Stimulated activated CD4-positive, alpha-beta T cell treated with anti-CD3 and anti-CD28 coated beads, TNF-alpha, amount 100 ng/mL, for 4 hours (primary cell): ENCODE measurements around the gene ATP7A.
"Not testable (repeated sequence)": the region's sequence is repeated elsewhere in the genome, so short reads cannot be mapped to it uniquely, and the experiment has no call there.

ENCODE experiments used
- DNase-seq, 3 experiments: peaks; one replicate each; pipeline ENCODE4 v3.0.0-alpha.2; 2020; ENCODE audit warnings: low read depth in 3 of 3

ATP7A gene

DNA sequence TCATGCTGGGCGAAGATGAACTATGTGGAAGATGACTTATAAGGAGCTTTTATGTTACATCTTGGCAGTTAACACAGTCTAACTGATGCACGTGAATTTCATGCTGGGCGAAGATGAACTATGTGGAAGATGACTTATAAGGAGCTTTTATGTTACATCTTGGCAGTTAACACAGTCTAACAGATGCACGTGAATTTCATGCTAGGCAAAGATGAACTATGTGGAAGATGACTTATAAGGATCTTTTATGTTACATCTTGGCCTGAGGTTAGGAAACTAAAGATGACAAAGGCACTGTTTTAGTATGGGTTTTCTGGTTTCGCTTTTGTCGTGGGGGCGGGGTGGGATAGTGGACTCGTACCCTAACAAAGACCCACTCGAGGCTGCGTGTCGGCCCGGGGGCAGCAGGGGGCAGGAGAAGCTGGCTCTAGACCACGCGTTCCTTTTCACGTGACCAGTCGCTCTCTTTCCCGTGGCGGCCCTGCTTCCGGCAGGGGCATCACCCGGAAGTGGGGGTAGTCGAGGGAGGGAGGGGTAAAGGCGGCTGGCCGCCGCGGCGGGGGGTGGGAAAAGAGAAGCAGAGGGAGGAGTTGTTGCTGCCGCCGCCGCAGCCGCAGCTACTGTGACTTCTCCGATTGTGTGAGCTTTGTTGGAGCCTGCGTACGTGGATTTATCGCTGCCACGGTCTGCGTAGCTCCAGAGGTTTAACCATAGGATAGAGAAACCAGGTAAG, at the start of gene ATP7A:
TSS of gene ATP7A (plus strand) at position 586 of the 733 bp plus-strand sequence. CDS start 60,949 bp downstream, outside the sequence.
- DNase-seq, result peak; percentile 60 to 85 (median 81)

DNA sequence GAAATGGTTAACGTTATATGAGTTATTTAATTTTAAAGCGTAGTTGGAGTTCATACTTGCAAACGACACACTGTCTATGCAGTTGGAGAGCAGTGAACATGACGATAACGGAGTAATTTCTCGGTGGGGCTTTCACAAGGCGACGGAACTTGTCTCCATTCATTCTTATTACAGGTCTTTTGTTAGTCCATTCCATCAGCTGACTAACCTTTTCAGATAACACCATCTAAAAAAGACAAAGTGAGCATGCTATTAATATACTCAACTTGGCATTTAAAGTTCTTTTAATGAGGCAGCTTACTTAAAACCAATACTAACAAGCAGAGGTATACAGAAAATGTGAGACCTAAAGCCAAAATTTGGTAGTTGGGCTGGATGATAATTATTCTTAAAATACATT, 35.1 kb upstream of the ATP7A start:
- DNase-seq, result no peak

DNA sequence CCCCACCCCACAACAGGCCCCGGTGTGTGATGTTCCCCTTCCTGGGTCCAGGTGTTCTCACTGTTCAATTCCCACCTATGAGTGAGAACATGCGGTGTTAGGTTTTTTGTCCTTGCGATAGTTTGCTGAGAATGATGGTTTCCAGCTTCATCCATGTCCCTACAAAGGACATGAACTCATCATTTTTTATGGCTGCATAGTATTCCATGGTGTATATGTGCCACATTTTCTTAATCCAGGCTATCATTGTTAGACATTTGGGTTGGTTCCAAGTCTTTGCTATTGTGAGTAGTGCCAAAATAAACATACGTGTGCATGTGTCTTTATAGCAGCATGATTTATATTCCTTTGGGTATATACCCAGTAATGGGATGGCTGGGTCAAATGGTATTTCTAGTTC, 29.1 kb upstream of the ATP7A start:
- not testable (repeated sequence) for DNase-seq

DNA sequence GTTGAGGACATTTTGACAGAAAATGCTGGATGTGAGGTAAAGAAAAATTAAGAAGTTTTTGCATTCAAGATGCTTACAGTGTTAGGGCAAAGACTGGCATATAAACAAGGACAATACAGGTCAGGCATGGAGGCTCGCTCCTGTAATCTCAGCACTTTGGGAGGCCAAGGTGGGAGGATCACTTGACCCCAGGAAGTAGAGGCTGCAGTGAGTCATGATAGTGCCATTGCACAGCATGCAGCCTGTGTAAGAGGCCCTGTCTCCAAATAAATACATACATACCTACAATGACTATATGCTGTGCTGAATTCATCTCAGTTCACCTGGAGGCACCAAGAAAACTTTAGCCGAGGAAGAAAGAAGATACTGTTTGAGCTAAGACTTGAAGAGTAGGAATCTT, 17.6 kb upstream of the ATP7A start:
- no peak for DNase-seq

DNA sequence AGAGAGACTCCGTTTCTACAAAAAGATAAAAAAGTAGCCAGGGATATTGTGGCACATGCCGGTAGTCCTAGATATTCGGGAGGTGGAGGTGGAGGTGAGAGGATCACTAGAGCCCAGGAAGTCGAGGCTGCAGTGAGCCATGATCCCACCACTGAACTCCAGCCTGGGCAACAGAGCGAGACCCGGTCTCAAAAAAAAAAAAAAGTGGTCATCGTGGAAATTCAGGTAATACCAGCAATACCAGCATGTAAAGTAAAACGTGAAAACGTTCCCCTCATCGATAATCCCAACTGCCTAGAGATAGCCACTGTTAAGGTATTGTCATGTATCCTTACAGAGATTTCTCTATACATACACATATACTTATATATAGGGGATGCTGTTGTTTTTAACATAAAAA, 16.8 kb upstream of the ATP7A start:
- no peak for DNase-seq

DNA sequence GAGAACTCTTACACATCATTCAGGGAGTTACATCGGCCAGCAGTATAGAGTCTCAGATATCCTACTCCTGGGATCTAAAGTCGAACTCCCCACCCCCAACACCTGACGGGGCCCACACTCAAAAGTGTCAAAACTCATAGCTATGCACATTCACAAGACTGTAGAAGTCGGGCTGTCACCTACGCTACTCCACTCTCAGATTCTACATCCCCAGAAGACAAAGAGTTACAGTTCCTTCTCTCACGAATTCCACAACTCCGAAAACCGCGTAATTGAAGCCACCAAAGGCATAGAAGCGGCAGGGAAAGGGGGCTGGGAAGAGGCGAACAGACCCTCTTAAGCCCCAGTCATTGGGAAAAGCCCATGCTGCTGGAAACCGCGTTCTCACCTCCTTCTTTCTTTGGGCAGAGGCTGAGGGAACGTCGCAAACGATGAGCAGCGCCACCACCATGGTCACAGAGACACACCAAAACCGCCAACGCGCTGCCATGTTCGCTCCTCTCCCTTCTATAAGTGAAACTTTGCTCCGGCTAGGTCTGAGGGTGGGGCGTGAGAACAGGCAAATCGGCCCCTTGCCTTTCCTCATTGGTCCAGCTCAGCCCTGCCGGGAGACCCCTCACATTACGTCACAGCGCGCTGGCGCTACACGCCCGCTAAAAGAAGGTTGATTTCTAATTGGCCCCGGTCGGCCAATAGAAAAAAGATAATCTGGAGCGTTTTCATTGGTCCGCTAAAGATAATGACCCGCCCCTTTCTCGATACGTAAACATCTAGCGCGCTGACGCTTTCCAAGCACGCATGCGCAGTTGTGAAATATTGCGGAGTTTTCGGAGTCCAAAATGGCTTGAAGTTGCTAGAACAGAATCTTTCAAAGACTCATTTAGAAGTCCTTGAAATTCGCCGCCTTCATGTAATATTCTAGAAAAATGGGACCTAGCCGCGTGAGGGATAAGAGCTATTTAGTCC, 15.3 kb upstream of the ATP7A start, which contains the start of gene MAGT1:
TSS of gene MAGT1 (minus strand) at position 515 of the 966 bp plus-strand sequence. CDS start at position 490, 25 bp downstream.
- peak; percentile 56 to 84 (median 80) for DNase-seq

DNA sequence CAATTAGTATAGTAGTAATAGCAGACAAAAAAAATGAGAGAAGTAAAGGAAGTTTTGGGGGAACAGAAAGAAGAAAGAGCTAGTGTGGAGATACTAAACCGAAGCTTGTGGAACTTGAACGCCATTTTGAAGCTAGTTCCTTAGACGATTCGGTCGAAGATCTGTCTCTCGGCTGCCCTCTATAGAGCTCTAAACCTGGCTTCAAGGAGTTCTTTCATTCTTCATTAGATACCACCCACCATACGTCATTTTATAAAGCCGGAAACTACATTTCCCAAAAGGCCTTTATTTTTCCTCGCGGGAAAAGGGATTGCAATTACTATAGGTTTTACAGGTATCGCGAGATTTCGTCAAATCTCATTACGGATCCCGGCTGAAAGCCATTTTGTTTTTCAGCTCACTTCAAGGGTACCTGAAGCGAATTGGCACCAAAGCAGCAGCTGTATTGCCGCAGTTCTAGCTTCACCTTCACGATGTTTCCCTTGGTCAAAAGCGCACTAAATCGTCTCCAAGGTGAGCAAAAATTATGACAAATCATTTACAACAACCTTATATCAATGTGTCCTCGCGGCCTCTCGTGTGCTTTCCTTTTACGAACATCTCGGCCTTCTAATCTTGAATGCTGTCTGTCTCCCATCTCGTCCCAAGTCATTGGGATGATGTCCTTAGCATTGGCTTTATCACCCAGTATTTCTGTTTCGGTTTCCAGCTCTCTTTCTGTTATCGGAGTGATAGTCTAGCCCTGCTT, 11.2 kb upstream of the ATP7A start, which contains the start of gene COX7B:
TSS of gene COX7B (plus strand) at position 388 of the 748 bp plus-strand sequence. CDS start at position 474, 86 bp downstream.
- peak in 2 of 3 experiments; percentile 36 to 41 for DNase-seq

DNA sequence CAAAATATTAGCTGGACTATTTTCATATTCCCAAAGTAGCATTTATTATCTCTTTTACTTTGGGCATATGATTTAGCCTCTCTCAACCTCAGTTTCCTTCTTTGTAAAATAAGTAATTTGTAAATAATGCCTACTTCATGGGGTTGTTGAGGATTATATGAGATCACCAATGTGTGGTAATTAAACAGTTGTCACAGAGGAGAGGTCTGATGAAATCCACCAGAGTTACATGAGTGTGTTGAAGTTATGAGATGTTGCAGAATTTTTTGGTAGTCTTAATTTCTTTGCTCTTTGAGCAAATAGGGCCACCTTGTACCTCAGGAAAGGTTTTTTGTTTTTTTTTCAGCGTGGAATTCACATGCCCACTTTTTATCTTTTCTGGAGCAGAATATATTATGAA, 9.8 kb upstream of the ATP7A start:
- no peak for DNase-seq

DNA sequence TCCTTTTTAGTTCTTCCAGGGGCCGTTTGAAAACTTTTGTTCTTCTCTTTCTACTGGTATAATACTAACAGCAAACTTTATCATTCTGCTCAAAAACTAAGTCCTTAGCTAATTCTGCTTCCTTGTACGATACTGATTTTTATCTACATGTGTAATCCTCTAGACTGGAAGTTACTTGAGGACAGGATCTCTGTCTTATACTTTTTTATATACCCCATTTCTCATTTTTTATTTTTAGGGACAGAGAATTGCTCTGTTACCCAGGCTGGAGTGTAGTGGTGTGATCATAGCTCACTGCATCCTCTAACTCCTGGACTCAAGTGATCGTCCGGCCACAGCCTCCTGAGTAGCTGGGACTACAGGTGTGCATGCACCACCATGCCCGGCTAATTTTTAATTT, 9.0 kb upstream of the ATP7A start:
- DNase-seq, result no peak

DNA sequence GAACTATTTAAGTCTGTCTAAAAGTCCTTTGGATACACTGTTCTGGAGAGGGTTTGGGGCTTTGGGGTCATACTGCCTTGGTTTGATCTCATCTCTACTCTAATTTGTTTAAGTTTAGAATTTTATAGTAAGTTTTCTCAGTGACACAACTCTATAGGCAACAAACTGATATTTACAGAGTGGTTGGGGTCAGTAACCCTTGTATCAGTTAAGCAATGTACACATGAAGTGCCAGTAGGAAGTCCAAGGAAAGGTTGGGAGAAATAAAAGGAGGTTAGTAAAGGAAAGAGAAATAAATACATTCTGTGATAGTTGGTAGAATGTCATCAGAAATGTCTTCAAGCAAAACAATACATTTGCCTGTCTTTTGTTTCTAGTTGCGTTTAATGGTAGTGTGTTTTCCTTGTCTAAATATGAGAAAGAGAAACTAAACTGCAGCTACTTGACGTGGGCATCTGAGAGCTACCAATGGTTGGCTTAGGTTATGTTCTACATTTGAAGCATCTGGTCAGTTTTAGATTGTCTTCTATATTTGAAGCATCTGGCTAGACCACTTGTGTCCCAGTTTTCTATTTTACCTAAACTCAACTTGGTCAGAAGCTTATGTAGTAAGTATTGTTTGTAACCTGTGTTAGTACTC, 6.9 kb downstream of the ATP7A start:
- DNase-seq, result no peak

DNA sequence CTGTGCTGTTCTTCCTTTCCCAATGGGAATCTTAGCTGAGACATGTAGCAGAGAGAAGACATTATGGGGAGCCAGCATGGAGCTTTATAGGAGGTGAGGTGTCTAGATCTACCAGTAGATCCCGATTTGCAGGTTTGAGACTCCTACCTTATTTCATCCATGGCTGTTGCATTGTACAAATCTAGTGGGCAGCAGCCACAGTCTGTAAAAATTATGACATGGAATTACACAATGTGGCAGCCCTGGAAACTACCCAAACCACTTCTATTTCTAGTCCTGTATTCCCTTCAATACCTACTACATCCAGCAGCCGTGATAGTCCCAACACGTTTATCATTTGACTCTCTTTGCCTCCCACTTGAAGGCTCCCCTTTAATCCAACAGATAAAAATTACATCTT, 8.1 kb downstream of the ATP7A start:
- DNase-seq, result no peak

DNA sequence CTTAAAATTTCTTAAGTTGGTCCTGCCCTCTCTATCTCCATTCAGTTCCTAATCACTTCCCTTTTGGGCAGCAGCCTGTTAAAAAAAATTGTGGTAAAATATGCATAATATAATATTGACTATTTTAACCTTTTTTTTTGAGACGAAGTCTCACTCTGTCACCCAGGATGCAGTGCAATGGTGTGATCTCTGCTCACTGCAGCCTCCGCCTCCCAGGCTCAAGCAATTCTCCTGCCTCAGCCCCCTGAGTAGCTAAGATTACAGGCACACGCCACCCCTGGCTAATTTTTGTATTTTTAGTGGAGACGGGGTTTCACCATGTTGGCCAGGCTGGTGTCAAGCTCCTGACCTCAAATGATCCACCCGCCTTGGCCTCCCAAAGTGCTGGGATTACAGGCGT, 8.9 kb downstream of the ATP7A start:
- not testable (repeated sequence) for DNase-seq

DNA sequence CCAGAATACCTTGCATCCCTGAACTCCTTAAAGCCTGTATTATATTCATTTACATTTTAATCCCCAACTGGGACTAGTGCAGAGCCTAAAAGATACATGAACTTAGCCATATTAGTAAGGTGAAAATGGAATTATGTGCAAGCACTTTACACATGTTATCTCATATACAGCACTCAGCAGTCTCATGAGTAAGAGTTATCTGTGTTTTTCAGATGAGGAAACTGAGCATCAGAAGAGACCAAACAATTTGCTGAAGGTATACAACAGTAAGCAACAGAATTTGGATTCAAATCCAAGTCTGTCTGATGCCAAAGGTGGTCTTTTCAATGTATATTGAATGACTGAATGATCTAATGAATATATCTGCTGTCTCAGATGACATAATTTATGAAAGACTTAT, 12.3 kb downstream of the ATP7A start:
- no peak for DNase-seq

DNA sequence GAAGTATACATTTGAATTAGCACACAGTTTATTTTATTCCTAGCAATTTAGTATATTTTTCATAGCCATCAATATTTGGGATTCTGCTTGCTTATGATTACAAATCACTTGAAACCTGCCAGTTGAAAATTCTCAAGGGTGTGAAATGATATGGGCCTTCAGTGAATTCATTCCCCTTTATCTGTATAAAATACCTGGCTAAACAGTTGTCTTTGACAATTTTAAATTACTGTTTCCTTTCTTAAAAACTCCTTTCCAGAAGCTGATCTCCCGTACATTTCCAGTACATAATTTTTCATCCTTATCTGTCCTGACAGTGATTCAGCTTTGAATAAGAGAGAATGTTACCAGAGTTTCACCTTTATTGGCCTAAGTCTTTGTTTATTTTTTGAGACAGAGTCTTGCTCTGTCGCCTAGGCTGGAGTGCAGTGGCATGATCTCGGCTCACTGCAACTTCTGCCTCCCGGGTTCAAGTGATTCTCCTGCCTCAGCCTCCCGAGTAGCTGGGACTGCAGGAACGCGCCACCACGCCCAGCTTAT, 13.9 kb downstream of the ATP7A start:
- no peak for DNase-seq

DNA sequence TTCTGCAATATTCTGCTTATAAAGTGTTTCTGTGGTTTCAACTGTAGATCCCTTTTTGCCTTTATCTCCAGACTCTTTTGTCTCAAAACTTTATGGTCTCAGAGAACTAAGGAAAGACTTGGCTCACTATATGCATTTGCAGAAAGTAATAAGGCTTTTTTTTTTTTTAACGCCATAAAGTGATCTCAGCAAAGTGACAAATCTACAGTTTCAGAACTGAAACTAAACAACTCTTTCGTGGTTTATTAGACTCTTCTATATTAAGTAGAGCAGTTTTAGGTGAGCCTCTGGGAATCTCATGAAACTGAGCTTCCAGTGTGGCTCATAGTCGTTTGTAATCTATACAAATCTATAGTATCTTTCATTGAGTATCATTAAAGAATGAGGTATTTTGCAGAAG, 15.3 kb downstream of the ATP7A start:
- DNase-seq, result no peak

DNA sequence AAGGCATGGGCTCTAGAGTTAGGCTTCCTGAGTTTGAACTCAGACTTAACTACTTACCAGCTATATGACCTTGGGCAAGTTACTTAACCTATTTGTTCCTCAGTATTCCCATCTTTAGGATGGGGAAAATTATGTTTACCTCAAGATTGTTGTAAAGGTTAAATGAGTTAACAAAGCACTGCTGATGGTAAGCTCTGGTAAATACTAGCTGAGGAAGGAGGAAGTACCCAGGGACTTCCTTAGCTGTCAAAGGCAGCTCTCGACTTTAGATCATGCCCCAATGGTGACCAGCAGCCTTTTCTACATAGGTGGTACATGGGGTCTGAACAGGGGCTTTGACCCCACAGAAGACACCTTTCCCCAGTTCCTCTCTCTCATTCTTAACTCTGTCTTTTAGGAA, 20.1 kb downstream of the ATP7A start:
- no peak for DNase-seq

DNA sequence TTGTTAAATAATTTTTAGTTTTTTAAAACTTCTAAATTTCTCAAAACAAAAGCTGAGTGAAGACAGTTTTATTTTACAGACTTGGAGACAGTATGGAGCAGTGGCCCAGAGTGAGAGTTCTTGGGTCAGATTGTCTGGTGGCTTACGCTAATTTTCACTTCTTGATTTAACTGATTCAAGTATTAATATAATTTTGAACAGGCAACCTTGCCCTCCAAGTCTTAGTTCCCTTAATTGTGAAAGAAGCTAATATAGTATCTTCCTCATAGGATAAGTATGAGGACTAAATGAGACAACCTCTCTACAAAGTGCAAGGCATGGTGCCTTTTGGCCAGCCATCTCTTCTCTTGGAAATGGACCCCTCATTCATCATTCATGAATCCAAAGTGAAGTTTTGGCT, 25.4 kb downstream of the ATP7A start:
- no peak for DNase-seq

DNA sequence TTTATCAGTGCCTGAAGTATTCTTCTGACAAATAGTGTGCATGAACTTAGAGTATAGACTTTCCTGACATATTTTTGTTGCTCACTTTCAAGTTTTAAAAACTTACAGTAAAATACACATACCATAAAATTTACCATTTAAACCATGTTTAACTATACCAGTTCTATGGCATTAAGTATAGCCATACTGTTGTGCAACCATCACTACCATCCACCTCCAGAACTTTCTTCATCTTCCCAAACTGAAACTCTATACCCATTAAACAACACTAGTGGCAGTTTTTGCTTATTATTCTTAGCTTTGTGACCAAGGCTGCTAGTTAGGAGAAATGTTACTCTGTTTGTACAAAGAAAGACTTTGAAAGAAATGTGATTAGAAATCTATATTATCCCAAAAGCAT, 25.8 kb downstream of the ATP7A start:
- no peak for DNase-seq

DNA sequence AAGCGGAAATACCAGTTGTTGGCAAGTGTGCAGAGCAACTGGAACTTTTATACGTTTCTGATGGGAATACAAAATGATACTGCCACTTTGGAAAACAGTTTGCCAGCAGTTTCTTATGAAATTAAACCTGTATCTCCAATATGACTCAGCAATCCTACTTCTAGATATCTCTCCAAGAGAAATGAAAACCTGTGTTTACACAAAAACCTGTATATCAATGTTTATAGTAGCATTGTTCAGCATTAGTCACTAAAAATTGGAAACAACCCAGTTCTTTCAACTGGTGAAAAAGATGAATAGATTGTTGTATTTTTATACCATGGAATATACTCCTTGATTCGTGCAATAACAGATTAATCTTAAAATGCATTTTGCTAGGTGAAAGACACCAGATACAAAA, 26.8 kb downstream of the ATP7A start:
- no peak for DNase-seq

DNA sequence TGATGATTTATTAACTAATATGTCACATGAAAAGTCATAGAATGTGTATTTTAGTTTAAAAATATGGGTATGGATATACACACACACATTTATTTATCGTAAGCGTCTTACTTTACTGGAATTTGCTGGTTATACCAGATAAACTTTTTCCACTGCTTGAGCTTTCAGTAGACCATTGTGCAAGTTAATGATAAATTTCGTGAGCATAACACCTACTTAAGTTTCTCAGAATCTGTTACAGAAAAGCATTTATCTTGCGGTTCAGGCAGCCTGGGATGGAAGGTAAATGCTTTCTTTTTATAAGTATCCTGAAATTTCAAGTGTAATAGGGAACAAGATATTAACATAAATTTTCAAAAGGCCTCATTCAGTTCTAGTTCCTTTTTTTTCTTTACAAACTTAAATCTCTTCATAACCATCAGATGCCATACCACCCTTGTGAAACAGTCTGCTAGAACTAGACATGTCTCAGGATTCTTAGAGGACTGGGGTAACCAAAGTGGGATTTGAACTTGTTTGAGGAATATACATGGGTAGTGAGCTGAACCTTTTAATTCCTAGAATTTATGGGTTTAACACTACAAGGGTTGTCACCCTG, 27.7 kb downstream of the ATP7A start:
- no peak for DNase-seq

DNA sequence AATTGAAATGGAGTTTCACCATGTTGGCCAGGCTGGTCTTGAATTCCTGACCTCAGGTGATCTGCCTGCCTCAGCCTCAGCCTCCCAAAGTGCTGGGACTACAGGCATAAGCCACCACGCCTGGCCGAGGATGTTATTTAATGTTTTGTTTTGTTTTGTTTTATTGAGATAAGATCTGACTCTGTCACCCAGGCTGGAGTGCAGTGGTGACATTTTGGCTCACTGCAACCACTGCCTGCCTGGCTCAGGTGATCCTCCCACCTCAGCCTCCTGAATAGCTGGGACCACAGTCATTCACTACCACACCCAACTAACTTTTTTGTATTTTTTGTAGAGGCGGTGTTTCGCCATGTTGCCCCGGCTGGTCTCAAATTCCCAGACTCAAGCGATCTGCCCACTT, 34.5 kb downstream of the ATP7A start:
- not testable (repeated sequence) for DNase-seq
